Gastroesophageal sphincter (tissue), 4 donors: ENCODE results near the gene FRMD3. TPM values are rescaled to one million over a fixed set of nuclear protein-coding genes. Genes with fewer than 3 reads are reported as not detected.

Experiments used
- ATAC-seq: fragments of 150-250 bp; one replicate; pipeline ENCODE4 v1.9.1; 2016; ENCODE audit warnings: mild to moderate bottlenecking, moderate library complexity
- H3K27ac ChIP-seq, 4 donors: fragments of 200-600 bp; sonication (generic) in 3 of 4; 1 replicate in 3 of 4; 2 replicates in 1 of 4; pipeline ENCODE4 v1.5.1; 2016 to 2019
- H3K27me3 ChIP-seq: fragments of 200-600 bp; sonication (generic); one replicate; pipeline ENCODE4 v1.5.1; 2019
- H3K36me3 ChIP-seq, 2 donors: fragments of 200-600 bp; sonication (generic); one replicate each; pipeline ENCODE4 v1.5.1; 2019; ENCODE audit warnings: control low read depth in 1 of 2
- H3K4me1 ChIP-seq, 3 donors: fragments of 200-600 bp; sonication (generic); 1 replicate in 2 of 3; 2 replicates in 1 of 3; pipeline ENCODE4 v1.5.1; 2016 to 2019; ENCODE audit warnings: control low read depth in 2 of 3
- H3K4me3 ChIP-seq, 2 donors: fragments of 200-600 bp; sonication (generic); one replicate each; pipeline ENCODE4 v1.5.1; 2019; ENCODE audit warnings: mild to moderate bottlenecking in 1 of 2, moderate library complexity in 1 of 2
- H3K9me3 ChIP-seq, 3 donors: fragments of 200-600 bp; sonication (generic); one replicate each; pipeline ENCODE4 v1.5.1; 2017 to 2019; ENCODE audit warnings: control low read depth in 2 of 3
- EP300 ChIP-seq: sonication (generic); formaldehyde crosslinking; IDR thresholded peaks from one replicate; pipeline ENCODE4 v1.6.1; 2017; ENCODE audit warnings: antibody characterized with exemption, mild to moderate bottlenecking
- POLR2A ChIP-seq, 2 donors: fragments of 450-650 bp; IDR thresholded peaks; one replicate each; pipeline ENCODE4 v1.6.1; 2017; ENCODE audit warnings: antibody characterized with exemption in 2 of 2, mild to moderate bottlenecking in 2 of 2, moderate library complexity in 1 of 2
- POLR2AphosphoS5 ChIP-seq: sonication (generic); formaldehyde crosslinking; IDR thresholded peaks from one replicate; pipeline ENCODE4 v1.6.1; 2017; ENCODE audit warnings: antibody characterized with exemption
- WGBS, 2 donors: methylation state at CpG; one replicate each; pipeline ENCODE4 v1.1.5; 2018; ENCODE audit warnings: low coverage in 1 of 2; 5-methylcytosine and 5-hydroxymethylcytosine counted together
- total RNA-seq, 4 donors: library from RNA; depleted of rRNA; stranded (reverse); fragments of >200 nt; gene quantifications; one replicate each; pipeline ENCODE4 v1.1.0, GENCODE V29; 2016
- TF ChIP-seq, protein P1 (sequence below), 4 experiments: fragments of 200-600 bp in 2 of 4; fragments of 450-650 bp in 2 of 4; sonication (generic) in 1 of 4; IDR thresholded peaks; one replicate each; pipeline ENCODE4 v1.5.1; 2017 to 2019; ENCODE audit warnings: antibody characterized with exemption in 4 of 4, mild to moderate bottlenecking in 2 of 4, moderate library complexity in 2 of 4

FRMD3 gene
- total RNA-seq, 4 donors from 2014 or later, result 6.8 to 15.1 (median 11.3) TPM

DNA sequence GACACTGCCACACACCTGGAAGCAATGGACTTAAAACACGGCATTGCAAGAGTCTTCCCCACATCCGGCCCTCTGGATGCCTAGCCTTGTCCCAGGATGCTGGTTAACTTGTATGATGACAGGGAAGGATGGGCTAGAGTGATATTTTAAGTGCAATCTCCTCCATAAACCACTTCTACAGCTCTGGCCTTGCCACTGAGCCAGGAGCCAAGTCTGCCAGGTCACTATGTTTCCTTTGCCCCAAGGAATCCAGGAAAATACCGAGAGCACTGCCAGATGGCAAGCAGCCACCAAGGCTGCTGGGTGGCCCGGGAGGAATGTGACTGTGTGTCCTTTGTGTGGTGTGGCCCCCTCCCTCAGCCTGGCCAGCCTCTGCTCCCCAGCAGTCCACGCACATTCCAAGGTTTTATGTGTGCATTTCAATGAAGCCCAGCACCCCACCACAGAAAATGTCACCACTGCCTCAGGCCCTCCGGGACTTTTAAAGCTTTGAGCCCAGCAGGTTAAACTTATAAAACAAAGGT, 106.0 kb downstream of the FRMD3 start:
- Histone ChIP-seq H3K27me3 (no peaks in the 10 kb centered on the region), H3K27ac (peak overlapping the region in 3 of 4 donors; percentile 20 to 61 (median 58)), H3K4me1 (peaks cover 3 to 39% (median 17%) of the 10 kb centered on the region in 3 donors), H3K9me3 (no peaks in the 10 kb centered on the region), H3K4me3 (no peak overlapping the region), H3K36me3 (no peaks in the 10 kb centered on the region)
- TF ChIP-seq EP300 (no peak), POLR2AphosphoS5 (peak; percentile 68)
- 36 to 75% methylated on average over 1 to 3 of the region's 6 CpGs for WGBS, 2 donors
- ATAC-seq, result peak; percentile 82

- no peak overlapping the region for H3K4me3 ChIP-seq
- WGBS, 2 donors, result 73 to 76% methylated on average over 6 to 7 of the region's 7 CpGs
Measured at GRCh38 chr9:83431101-83432060, 106.8 kb downstream of the FRMD3 start.

DNA sequence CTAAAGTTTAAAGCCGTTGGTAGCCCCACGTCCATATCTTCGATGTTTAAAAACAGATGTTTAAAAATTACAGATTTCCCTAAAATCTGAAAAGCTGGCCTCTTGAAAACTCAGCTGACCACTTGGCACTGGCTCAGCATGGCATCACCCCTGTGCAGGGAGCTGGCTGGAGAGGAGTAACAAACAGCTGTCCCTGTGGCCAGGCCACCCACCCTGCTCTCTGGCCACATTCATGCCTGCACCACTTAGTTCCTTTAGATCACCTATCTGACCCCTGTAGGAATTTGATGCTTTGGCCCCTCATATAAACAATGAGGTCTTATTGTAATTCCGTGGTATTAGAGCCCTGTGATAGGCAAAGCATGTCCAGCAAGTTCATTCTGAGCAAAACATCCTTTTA, 107.5 kb downstream of the FRMD3 start:
- no peaks in the 10 kb centered on the region for H3K27me3 ChIP-seq
- no peaks in the 10 kb centered on the region for H3K9me3 ChIP-seq
- no peak for ATAC-seq
- no peaks in the 10 kb centered on the region for H3K36me3 ChIP-seq
- 49 to 88% methylated on average over 3 to 4 of the region's 4 CpGs for WGBS, 2 donors
- H3K4me3 ChIP-seq, result no peak overlapping the region
- TF ChIP-seq POLR2AphosphoS5 (no peak), EP300 (no peak), POLR2A (IDR thresholded peaks at IDR 0.05) (no peak)
- TF ChIP-seq, protein P1, sequence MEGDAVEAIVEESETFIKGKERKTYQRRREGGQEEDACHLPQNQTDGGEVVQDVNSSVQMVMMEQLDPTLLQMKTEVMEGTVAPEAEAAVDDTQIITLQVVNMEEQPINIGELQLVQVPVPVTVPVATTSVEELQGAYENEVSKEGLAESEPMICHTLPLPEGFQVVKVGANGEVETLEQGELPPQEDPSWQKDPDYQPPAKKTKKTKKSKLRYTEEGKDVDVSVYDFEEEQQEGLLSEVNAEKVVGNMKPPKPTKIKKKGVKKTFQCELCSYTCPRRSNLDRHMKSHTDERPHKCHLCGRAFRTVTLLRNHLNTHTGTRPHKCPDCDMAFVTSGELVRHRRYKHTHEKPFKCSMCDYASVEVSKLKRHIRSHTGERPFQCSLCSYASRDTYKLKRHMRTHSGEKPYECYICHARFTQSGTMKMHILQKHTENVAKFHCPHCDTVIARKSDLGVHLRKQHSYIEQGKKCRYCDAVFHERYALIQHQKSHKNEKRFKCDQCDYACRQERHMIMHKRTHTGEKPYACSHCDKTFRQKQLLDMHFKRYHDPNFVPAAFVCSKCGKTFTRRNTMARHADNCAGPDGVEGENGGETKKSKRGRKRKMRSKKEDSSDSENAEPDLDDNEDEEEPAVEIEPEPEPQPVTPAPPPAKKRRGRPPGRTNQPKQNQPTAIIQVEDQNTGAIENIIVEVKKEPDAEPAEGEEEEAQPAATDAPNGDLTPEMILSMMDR (IDR thresholded peaks at IDR 0.05), result no peak
- H3K4me1 ChIP-seq, result peaks cover 3 to 44% (median 21%) of the 10 kb centered on the region in 3 donors
- H3K27ac ChIP-seq, result peak overlapping the region in 1 of 4 donors; percentile 11

More at GRCh38 chr9:83431101-83432060, 106.8 kb downstream of the FRMD3 start:
- no peak for ATAC-seq
- TF ChIP-seq POLR2A (IDR thresholded peaks at IDR 0.05), result no peak
- TF ChIP-seq POLR2AphosphoS5, result no peak
- no peak for TF ChIP-seq EP300
- TF ChIP-seq, protein P1 (IDR thresholded peaks at IDR 0.05), result no peak
- no peaks in the 10 kb centered on the region for H3K36me3 ChIP-seq
- peak overlapping the region; percentile 8 to 61 (median 39) for H3K27ac ChIP-seq
- no peaks in the 10 kb centered on the region for H3K9me3 ChIP-seq
- peaks cover 3 to 46% (median 19%) of the 10 kb centered on the region in 3 donors for H3K4me1 ChIP-seq
- H3K27me3 ChIP-seq, result no peaks in the 10 kb centered on the region

DNA sequence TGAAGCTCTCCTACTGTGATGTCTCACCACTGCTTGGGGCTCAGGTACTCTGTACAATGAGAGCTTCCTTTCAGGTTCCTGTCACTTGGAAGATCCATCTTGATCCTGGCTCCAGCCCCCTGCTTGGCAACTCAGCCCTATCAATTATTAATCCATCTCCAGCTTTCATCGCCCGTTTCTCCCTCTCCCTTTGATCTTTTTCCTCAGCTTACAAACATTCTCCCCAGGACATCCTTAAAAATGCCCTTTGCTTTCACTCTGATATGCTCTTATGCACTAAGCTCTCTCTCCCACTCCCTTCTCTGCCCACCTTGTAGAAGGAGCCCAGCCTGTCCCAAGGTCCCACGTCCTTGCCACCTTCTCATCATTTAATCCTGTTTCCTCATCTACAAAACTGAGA, 109.0 kb downstream of the FRMD3 start:
- H3K4me1 ChIP-seq, result peaks cover 3 to 43% (median 21%) of the 10 kb centered on the region in 3 donors
- WGBS, 2 donors, result 66 to 79% methylated on average over 3 of the region's 3 CpGs
- no peaks in the 10 kb centered on the region for H3K27me3 ChIP-seq
- no peaks in the 10 kb centered on the region for H3K9me3 ChIP-seq
- TF ChIP-seq, protein P1 (IDR thresholded peaks at IDR 0.05), result no peak
- TF ChIP-seq POLR2AphosphoS5, result no peak
- no peak for TF ChIP-seq POLR2A (IDR thresholded peaks at IDR 0.05)
- no peak for TF ChIP-seq EP300
- H3K27ac ChIP-seq, result no peak overlapping the region
- no peak overlapping the region for H3K4me3 ChIP-seq
- H3K36me3 ChIP-seq, result no peaks in the 10 kb centered on the region
- no peak for ATAC-seq

- no peak overlapping the region for H3K27ac ChIP-seq
- 74% methylated on average over 4 of the region's 4 CpGs; no CpG with 5 or more reads in 1 of the 2 donors for WGBS, 2 donors
- TF ChIP-seq, protein P1 (IDR thresholded peaks at IDR 0.05), result no peak
- TF ChIP-seq EP300 (no peak), POLR2AphosphoS5 (no peak), POLR2A (IDR thresholded peaks at IDR 0.05) (no peak)
- ATAC-seq, result no peak
- peaks cover 0 to 22% (median 4%) of the 10 kb centered on the region in 3 donors for H3K4me1 ChIP-seq
- H3K36me3 ChIP-seq, result no peaks in the 10 kb centered on the region
- H3K4me3 ChIP-seq, result no peak overlapping the region
- no peaks in the 10 kb centered on the region for H3K9me3 ChIP-seq
- H3K27me3 ChIP-seq, result no peaks in the 10 kb centered on the region
Measured at GRCh38 chr9:83425240-83425639, 113.0 kb downstream of the FRMD3 start.
